NCI-H1092 treated with DMSO at 0.1 percent for 48 hours (cell line): ENCODE data around the gene ASTN2.

Experiments used
- DNase-seq: peaks from one replicate; lab custom pipeline; 2025; lab: John Stamatoyannopoulos, UW

ASTN2 gene

GRCh38 chr9:117300371-117301110, 114.3 kb downstream of the ASTN2 start:
- no peak for DNase-seq

GRCh38 chr9:117296453-117296852, 118.4 kb downstream of the ASTN2 start:
- no peak for DNase-seq

GRCh38 chr9:117293206-117294114, 121.4 kb downstream of the ASTN2 start:
- DNase-seq: no peak

GRCh38 chr9:117290856-117291622, 123.8 kb downstream of the ASTN2 start:
- DNase-seq: no peak

- DNase-seq: no peak
Observed at GRCh38 chr9:117290306-117290840, 124.5 kb downstream of the ASTN2 start.

GRCh38 chr9:117286245-117286644, 128.6 kb downstream of the ASTN2 start:
- DNase-seq: no peak

GRCh38 chr9:117284414-117284813, 130.4 kb downstream of the ASTN2 start:
- DNase-seq: no peak

- no peak for DNase-seq
Observed at GRCh38 chr9:117282541-117282940, 132.3 kb downstream of the ASTN2 start.

- peak; percentile 93 for DNase-seq
Observed at GRCh38 chr9:117278471-117279035, 136.3 kb downstream of the ASTN2 start.

GRCh38 chr9:117278020-117278419, 136.8 kb downstream of the ASTN2 start:
- DNase-seq: no peak

- peak; percentile 96 for DNase-seq
Observed at GRCh38 chr9:117276444-117276843, 138.4 kb downstream of the ASTN2 start.

GRCh38 chr9:117273612-117274011, 141.2 kb downstream of the ASTN2 start:
- DNase-seq: no peak

GRCh38 chr9:117268847-117269446, 145.9 kb downstream of the ASTN2 start:
- DNase-seq: no peak

GRCh38 chr9:117266855-117267497, 147.9 kb downstream of the ASTN2 start:
- DNase-seq: no peak

- no peak for DNase-seq
Observed at GRCh38 chr9:117265253-117265652, 149.6 kb downstream of the ASTN2 start.

- no peak for DNase-seq
Observed at GRCh38 chr9:117258184-117258866, 156.5 kb downstream of the ASTN2 start.

GRCh38 chr9:117253261-117253660, 161.6 kb downstream of the ASTN2 start:
- DNase-seq: no peak

GRCh38 chr9:117250610-117251215, 164.1 kb downstream of the ASTN2 start:
- no peak for DNase-seq

- DNase-seq: no peak
Observed at GRCh38 chr9:117249799-117250198, 165.1 kb downstream of the ASTN2 start.

- DNase-seq: peak; percentile 51
Observed at GRCh38 chr9:117247266-117247665, 167.6 kb downstream of the ASTN2 start.
